ENCODE data around the gene NKAIN1.
"Not testable (repeated sequence)": the region's sequence is repeated elsewhere in the genome, so short reads cannot be mapped to it uniquely, and the experiment has no call there.

NKAIN1 gene

DNA sequence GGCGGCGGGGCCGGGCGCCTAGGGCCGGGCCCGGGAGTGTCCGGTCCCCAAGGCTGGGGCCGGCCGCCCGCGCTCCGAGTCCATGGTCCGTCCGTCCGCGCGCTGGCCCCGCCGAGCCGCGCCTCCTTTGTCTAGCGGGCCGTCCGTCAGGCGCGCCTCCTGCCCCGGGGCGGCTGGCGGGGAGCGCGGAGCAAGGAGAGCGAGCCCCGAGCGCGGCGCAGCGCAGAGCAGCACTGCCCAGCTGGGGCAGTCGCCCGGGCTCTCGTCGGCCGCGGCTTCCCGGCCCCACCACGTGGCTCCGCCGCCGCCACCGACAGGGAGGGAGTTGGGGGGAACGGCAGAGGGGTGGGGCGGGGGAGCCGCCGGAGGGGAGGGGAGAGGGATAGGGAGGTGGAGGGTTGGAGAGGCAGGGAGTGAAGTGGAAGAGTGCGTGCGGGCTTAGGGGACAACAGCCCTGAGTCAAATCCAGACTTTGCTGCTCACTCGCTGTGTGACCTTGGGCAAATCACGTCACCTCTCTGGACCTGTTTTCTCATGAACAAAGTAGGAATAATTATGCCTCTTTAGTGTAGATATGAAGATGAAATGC, at the start of gene NKAIN1:
TSS of gene NKAIN1 (minus strand) at position 235 of the 589 bp plus-strand sequence. CDS start 340 bp downstream, outside the sequence.
- no peak for DNase-seq

DNA sequence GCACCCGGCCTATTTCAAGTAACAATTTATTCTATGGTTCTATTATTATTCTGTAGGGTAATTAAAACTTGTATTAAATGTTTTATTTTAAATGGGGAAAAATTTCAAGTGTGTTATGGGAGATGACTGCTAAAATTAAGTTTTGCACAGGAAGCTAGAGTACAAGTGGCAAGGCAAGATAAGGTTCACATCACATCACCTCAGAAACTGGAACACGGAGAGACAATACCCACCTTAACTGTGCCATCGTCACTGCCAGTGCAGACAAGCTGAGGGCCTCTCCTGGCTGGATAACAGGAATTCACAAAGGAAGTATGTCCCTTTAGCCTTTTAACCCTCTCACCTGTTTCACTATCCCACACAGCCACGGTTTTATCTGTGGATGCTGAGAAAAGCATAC, 49.3 kb upstream of the NKAIN1 start:
- DNase-seq, result no peak

DNA sequence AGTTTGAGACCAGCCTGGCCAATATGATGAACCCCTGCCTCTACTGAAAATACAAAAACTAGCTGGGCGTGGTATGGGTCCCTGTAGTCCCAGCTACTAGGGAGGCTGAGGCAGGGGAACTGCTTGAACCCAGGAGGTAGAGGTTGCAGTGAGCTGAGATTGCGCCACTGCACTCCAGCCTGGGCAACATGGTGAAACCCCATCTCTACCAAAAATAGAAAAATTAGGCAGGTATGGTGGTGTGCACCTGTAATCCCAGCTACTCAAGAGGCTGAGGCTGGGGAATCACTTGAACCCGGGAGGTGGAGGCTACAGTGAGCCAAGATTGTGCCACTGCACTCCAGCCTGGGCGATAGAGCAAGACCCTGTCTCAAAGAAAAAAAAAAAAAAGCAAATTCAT, 48.1 kb upstream of the NKAIN1 start:
- DNase-seq, result not testable (repeated sequence)

DNA sequence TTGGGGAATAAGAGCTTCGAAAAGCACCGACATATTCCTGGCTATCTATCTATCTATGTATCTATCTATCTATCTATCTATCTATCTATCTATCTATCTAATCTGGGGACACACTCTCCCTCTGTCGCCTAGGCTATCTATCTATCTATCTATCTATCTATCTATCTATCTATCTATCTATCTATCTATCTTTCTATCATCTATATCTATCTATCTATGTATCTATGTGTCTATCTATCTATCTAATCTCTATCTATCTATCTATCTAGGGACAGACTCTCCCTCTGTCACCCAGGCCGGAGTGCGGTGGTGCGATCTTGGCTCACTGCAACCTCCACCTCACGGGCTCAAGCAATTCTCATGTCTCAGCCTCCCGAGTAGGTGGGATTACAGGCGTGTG, 42.7 kb upstream of the NKAIN1 start:
- not testable (repeated sequence) for DNase-seq

DNA sequence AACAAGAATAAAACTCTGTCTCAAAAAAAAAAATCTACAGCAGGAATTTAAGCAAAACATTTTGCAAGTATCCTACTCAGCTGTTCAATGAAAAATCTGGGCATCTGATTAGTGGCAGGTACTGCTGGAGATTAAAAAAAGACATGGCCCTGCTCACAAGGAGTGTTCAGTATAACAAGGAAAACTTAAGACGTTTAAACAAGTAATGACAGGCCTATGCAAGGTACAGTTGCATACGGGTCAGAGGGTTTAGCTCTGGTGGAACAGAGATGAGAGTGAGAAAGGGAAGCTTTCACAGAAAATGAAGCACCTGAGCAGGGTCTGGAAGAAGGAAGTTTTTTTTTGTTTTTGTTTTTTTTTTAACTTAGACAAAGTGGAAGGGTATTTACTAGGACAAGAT, 33.9 kb upstream of the NKAIN1 start:
- no peak for DNase-seq

DNA sequence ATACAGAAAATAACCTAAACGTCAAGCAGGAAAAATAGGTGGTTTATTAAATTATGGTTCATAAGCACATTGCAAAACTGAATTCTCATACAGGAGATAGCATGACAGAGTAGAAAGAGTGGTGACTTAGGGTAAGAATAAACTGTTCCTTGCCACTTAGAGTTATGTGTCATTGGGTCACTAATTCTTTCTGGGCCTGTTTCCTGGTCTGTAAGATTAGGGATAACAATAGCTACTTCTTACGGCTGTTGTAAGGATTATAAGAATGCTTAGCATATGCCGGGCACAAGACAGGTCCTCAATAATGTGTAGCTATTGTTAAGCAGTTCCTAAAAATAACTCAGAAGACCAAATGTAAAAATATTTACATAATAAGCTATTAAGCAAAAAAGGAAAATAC, 32.7 kb upstream of the NKAIN1 start:
- DNase-seq, result no peak

DNA sequence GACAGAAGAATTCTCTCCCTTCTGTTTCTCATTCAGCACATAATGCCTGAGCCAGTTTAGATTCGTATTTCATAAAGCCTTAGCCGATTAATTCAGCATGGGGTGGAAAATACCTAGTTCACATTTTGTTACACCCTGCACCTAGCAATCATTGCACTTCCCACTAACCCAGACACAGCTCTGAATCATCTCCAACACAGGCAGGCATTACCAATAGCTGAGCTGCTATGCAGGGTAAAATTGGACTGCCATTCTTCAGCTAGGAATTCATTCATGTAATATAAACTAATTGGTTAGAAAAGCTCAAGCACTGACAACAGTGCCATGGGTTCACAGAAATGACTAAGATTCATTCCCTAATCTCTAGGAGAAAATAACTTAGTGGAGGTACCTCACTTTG, 26.9 kb upstream of the NKAIN1 start:
- DNase-seq, result no peak

DNA sequence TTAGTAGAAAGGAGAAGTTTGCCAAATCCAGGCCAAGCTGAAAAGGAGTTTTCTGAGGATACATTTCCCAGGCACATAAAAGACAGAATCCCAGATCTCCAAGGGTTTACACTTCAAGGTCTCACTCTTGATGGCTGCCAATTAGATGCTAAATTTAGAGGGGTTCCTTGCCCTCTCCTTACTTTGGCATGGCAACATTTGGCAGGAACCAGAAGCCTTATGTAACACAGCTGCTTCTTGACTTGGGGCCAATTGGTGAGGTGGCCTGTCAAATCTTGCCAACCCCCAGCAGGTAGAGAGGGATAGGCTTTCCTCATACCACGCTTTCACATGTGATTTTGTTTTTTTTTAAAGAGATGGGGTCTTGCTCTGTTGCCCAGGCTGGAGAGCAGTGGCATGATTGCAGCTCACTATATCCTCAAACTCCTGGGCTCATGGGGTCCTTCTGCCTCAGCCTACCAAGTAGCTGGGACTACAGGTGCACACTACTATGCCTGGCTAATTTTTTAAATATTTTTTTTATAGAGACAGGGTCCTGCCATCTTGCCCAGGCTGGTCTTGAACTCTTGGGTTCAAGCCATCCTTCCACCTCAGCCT, 25.2 kb upstream of the NKAIN1 start:
- DNase-seq, result no peak

DNA sequence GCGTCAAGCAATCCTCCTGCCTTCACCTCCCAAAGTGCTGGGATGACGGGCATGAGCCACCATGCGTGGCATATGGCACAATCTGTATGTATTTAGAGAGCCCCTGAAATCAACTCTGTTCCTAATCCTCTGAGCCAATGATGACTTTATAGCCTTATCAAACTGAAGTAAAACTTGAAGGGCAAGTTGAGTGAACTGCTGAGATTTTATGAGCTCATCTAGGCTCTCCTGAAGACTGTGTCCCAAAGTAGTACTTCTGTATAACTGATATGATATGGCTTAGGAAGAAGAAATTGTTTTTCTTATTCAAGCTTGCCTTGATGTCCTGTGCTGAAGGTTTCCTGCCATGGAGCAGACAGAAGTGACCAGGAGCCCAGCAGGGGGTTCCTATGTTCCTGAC, 23.7 kb upstream of the NKAIN1 start:
- DNase-seq, result no peak

DNA sequence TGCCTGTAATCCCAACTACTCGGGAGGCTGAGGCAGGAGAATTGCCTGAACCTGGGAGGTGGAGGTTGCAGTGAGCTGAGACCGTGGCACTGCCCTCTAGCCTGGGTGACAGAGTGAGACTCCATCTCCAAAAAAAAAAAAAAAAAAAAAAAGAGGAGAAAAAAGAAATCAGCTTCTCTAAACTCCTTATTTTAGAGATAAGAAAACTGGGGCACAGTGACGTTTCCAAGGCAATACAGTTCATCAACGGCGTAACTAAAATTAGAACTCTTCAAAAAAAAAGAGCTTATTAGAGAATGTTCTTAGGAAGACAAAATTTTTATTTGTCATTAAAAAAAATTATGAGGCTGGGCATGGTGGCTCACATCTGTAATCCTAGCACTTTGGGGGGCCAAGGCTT, 22.7 kb upstream of the NKAIN1 start:
- DNase-seq, result not testable (repeated sequence)

DNA sequence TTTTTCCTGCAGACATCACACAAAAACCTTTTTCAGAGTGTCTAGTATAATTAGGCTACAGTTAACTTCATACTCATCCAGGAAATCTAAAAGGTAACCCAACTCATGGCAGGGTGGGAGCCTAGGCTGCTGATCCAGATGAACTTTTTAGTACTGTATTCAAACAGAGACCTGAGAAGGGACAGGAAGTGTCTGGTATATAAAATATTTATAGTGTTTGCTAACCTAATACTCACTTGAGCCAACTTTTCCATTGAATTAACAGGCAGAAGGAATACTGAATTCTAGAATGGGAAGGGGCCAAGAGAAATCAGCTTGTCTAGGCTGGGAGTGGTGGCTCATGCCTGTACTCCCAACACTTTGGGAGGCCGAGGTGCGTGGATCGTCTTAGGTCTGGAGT, 22.2 kb upstream of the NKAIN1 start:
- no peak for DNase-seq

DNA sequence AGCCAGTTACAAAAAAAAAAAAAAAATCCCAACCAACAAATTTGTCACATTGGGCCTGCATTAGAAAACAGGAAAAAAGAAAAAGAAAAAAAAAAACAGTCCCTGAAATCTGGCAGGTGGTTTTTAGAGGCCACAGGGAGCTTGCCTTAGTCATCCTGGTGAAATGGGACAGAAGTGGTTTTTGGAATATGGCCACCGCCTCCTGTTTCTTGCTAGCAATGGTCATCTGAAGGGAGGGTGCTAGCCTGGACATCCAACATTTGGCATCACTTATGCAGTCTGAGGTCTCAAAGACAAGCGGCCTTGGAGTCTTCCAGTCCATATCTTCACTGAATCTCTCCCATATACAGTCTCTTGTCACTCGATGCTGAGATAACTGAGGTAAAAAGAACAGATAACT, 20.1 kb upstream of the NKAIN1 start:
- DNase-seq, result no peak

DNA sequence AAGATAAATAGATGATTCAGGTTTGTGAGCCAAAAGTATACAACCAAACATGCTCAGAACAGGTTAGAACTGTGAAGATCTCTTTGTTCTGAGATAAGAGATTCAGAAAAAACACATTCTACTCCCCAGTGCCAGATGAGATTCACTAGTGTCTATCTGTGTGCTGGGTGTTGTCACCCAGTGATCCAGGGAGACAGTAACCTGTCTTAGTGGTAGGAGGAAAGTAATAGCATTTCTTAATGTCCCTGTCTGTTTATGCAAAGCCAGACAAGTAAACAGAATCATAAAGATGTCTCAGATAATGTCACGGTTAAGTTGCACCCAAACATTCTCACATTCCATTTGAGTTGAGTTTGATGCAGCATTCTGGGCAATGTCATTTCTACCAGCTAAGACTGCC, 18.9 kb upstream of the NKAIN1 start:
- DNase-seq, result no peak

DNA sequence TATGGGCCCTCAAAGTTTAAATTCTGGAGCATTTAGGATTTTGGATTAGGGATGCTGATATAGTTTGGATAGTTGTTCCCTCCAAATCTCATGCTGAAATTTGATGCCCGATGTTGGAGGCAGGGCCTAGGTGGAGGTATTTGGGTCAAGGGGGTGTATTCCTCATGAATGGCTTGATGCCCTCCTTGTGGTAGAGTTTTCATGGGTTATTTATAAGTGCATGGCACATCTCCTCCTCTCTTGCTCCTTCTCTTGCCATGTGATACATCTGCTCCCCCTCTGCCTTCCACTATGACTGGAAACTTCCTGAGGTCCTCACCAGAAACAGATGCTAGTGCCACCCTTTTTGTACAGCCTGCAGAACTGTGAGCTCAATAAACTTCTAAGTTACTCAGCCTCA, 17.5 kb upstream of the NKAIN1 start:
- no peak for DNase-seq

DNA sequence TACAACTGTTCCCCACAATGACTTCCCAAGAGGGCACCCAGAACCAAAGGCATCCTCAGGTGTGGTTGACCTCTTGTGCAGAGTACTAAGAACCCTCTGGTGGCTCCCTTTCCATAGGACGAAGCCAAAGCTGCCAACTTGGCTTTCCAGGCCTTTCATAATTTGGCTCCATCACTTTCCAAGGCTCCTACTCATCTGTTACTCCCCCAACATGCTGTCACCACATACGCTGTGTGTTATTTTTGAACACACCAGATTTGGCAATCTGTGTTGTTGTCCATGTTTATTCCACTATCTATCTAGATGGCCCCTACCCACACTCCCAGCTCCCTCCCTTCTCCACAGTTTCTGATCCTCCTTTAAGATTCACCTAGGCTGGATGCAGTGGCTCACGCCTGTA, 10.2 kb upstream of the NKAIN1 start:
- DNase-seq, result no peak

DNA sequence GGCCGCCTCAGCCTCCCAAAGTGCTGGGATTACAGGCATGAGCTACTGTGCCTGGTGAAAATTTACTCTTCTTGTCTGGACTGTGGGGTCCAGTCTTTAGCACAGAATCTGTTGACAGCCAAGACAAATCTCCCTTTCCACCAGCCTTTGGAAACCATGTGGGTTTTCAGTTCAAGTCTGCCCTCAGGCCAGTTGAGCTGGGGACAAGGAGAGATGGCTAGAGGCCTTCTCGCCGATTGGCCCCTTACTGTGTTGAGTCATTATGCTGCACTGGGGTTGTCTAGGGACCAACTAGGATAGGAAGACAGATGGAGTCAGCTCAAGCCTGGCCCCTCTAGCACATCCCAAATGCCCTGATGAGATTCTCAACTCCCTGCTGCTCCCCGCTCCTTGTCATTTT, 8.6 kb upstream of the NKAIN1 start:
- DNase-seq, result no peak

DNA sequence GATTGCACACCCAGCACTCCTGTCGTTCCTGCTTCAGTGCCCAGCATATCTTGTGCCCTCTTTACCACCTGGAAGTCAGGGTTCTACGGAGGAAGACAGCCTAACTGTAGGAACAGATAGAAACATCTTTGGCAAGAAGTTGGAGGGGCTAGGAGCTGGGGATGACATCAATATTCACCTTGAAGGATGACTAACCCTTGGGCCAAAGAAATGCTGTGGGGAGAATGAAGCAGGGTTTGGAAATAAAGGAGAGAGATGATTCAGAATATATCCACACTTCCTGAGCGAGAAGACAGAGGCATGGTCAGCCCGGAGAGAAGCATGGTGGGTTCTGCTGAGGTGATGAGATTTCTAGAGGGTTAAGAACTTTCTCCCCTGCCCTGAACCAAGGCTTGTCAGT, 4.6 kb upstream of the NKAIN1 start:
- no peak for DNase-seq

DNA sequence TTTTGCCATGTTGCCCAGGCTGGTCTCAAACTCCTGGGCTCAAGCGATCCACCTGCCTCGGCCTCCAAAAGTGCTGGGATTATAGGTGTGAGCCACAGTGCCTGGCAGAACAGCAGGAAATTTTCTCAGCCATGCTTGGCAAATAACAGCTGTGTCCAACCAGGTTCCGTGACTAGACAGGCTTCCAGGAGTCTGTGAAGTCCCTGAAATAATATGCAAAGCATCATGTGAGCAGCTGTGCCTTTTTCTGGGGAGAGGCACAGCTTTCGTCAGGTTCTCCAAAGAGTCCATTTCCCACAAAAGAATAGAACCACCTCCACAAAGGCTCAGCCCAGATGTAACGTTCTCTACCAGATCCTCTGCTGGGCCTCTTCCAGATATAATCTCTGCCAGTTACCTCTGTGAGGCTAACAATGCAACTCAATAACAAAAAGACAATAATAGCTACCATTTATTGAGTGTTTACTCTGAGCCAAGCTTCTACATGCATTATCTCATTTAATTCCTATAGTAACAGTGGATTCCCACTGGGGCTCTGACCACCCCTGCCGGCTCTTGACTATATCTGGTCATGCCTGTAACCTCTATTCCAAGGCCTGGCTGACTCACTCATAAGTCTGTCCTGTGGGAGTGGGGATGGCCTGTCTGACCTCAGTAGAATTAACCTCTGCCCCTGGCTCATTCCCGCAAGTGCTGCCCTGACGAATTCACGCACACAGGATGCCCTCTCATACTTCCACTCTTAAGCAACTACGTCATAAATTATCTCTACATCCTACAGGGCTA, 4.0 kb upstream of the NKAIN1 start:
- no peak for DNase-seq

DNA sequence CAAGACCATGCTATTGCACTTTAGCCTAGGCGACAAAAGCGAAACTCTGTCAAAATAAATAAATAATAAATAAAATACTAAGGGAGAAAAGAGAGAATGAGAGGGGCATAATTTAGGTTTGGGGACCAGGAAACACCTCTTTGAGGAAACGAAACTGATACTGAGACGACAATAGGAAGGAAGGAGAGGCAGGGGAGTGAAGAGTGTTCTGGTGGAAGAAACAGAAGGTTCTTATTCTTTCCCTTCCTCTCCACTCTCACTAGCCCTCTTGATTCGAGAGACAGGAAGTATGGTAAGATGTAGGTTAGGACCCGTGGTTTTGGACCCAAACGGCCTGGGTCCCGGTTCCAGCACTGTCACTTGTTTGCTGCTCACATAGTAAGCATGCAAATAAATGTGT, 1.6 kb upstream of the NKAIN1 start:
- DNase-seq, result no peak

DNA sequence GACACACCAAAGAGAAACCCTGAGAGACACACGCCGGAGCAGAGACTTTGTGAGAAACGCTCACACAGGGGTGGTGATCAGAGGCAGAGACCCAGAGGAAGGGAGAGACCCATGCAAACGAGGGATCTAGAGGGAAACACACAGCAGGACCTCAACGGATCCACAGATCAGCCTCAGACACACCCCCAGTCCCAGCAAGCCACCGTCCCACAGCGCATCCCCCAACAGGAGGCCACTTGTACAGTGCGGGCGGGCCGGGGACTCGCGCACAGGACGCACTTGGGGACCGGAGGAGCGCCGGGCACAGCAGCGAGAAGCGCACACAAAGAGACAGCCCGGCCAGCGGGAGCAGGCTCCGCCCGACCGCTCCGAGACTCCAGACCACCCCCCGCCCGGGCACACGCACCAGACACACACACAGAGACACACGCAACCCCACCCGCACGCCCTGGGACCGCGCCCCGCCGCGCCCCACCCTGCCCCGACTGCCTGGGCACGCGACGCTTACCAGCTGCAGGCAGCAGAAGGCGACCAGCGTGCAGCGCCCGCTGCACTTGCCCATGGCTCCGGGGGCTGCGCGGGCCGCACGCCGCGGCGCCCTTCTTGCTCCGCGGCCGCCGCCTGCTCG, 587 bp downstream of the NKAIN1 start:
- no peak for DNase-seq

DNA sequence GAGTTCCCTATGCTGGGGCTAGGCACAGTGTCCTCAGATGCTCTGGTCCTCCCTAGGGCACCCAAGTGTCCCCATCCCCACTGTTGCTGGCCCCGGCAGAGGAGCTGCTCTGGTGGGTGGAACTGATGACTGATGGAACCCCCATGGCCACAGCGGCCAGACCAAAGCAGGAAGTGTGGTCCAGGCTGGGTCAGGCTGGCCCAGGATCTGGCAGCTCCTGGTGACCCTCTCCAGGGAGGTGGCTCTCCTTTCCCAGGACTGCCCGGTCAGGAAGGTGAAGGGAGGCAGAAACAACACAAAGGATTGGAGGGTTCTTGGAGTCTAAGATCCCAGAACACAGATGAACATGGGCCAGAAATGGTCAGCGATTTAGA, 1.1 kb downstream of the NKAIN1 start:
- DNase-seq, result no peak

DNA sequence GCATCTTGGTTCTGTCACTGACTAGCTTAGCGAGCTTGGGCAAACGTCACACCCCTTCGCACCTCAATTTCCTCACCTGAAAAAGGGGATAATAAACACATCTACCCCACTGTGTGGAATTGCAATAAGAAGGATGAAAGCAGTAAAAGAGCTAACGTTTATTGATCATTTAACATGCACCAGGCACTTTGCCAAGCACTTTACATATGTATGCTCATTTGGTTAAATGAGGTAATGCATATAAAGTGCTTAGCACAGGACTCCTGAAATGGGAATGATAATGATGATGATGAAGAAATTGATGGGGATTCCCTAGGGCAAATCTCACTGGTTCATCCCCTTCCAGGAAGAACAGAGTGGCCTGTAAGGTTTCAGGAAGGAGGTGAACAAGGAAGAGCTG, 4.8 kb downstream of the NKAIN1 start:
- DNase-seq, result no peak

DNA sequence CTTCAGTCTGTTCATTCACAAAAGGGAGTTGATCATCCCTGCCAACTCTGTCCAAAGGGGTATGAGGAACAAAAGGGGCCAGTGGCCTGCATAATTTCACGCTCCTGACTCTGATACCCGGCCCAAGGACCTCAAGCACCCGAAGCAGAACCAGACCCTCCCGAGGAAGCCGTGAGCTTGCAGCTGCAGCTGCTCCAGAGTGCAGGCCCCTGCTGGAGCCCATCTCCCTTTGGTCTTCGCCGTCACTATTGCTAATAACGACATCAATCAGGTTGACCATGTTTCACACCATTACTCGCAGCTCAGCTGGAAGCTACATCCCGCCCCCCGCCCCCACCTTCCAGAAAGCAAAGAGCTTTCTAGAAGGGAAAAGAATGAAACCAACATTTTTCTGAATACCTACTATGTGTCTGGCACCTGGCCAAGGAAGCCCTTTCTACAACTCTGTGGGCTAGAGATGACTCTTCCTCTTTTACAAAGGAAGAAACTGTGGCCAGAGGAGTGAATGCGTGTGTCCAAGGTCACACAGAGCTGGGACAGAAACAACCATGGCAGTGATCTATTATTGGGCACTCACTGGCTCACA, 5.5 kb downstream of the NKAIN1 start:
- no peak for DNase-seq

DNA sequence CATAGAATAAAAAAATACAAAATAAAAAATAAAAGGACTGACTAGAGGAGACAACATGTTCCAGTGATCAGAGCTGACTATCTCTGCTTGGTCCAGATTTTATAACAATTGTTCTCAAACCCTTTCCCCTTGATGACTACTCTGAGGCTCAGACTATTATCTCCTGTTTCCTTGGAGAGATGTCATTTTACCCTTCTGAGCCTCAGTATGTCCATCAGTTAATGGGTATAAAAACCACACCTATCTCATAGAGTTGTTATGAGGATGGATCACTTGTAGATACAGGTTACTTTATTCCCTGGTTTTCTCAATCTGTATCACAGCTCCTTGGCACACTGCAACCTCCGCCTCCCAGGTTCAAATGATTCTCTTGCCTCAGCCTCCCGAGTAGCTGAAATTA, 7.0 kb downstream of the NKAIN1 start:
- DNase-seq, result no peak
